ENCODE measurements around the gene ASXL2. TPM values are rescaled to one million over a fixed set of nuclear protein-coding genes. Genes with fewer than 3 reads are reported as not detected.

Gene ASXL2
- total RNA-seq: 10 to 100 TPM; 33.8 to 51.3 (median 43.2) TPM
- 1 to 10 TPM; 2.0 to 3.0 (median 2.1) TPM for polyA plus RNA-seq
- long read RNA-seq, donor 1: 0 reads
- long read RNA-seq, donor 2: 0 reads

GRCh38 chr2:25878361-25879132 lies at the start of gene ASXL2:
Gene ASXL2 (minus strand): TSS chr2:25878487. CDS start chr2:25878222, 265 bp downstream.
- Histone ChIP-seq H3K9me3 (no peaks in the 10 kb centered on the region), H3K27ac (peak within 1 kb of the TSS; percentile 84 to 99 (median 97)), H3K27me3 (replicated peaks in 1 of 7) (peaks cover 0 to 14% (median 0%) of the 10 kb centered on the region in 7 donors), H3K36me3 (peaks cover 0 to 18% (median 2%) of the 10 kb centered on the region in 6 donors), H3K4me1 (peaks cover 9 to 45% (median 31%) of the 10 kb centered on the region in 6 donors), H3K4me3 (peak within 1 kb of the TSS; percentile 90 to 98 (median 96))
- peak; percentile 100 for DNase-seq
- intact Hi-C loops (cut with DNase I; ENCODE audit: low total_unique reads): no loop called here
- TF ChIP-seq POLR2A (IDR thresholded peaks at IDR 0.05): peak in 1 of 3 donors; percentile 12
- peak in 6 of 11 experiments; percentile 15 to 58 (median 47) for TF ChIP-seq CTCF (IDR thresholded peaks at IDR 0.05 in 8 of 11, conservative IDR thresholded peaks at IDR 0.05 in 3 of 11)
- TF ChIP-seq POLR2AphosphoS5 (IDR thresholded peaks at IDR 0.05): peak; percentile 92 to 96 (median 93)
- WGBS, 5 donors: 2 to 5% (median 3%) methylated on average over 13 to 56 of the region's 56 CpGs

GRCh38 chr2:25926984-25927756 lies 48.9 kb upstream of the ASXL2 start:
- WGBS, 5 donors: 77 to 82% (median 79%) methylated on average over 18 of the region's 18 CpGs
- Histone ChIP-seq H3K4me3 (no peak overlapping the region), H3K27ac (no peak overlapping the region), H3K4me1 (no peaks in the 10 kb centered on the region), H3K9me3 (no peaks in the 10 kb centered on the region), H3K27me3 (replicated peaks in 1 of 7) (no peaks in the 10 kb centered on the region), H3K36me3 (peaks cover 0 to 35% (median 6%) of the 10 kb centered on the region in 6 donors)
- DNase-seq: no peak
- intact Hi-C loops (cut with DNase I; ENCODE audit: low total_unique reads): no loop called here
- TF ChIP-seq POLR2AphosphoS5 (IDR thresholded peaks at IDR 0.05): no peak
- no peak for TF ChIP-seq CTCF (IDR thresholded peaks at IDR 0.05 in 8 of 11, conservative IDR thresholded peaks at IDR 0.05 in 3 of 11)
- TF ChIP-seq POLR2A (IDR thresholded peaks at IDR 0.05): no peak

- Histone ChIP-seq H3K27me3 (replicated peaks in 1 of 7) (no peaks in the 10 kb centered on the region), H3K36me3 (peaks cover 0 to 10% (median 0%) of the 10 kb centered on the region in 6 donors), H3K4me1 (no peaks in the 10 kb centered on the region), H3K27ac (no peak overlapping the region), H3K4me3 (no peak overlapping the region), H3K9me3 (no peaks in the 10 kb centered on the region)
- TF ChIP-seq POLR2AphosphoS5 (IDR thresholded peaks at IDR 0.05) (no peak), CTCF (IDR thresholded peaks at IDR 0.05 in 8 of 11, conservative IDR thresholded peaks at IDR 0.05 in 3 of 11) (no peak), POLR2A (IDR thresholded peaks at IDR 0.05) (no peak)
- intact Hi-C loops (cut with DNase I; ENCODE audit: low total_unique reads): no loop called here
- DNase-seq: no peak
- WGBS, 5 donors: 82 to 93% (median 91%) methylated on average over 2 of the region's 2 CpGs
Measured at GRCh38 chr2:25922501-25922900, 44.2 kb upstream of the ASXL2 start.

All from spleen (tissue), 13 donors.